HG03103 (cell line): Measurements from ENCODE around the gene NUDT1.
"Not testable (repeated sequence)": the region's sequence is repeated elsewhere in the genome, so short reads cannot be mapped to it uniquely, and the experiment has no call there.

ENCODE experiments used
- ATAC-seq: cut with Tn5 transposase; IDR thresholded peaks from one replicate; pipeline ENCODE4 v1.9.1; 2021; ENCODE audit warnings: low read depth; ENCODE audit not compliant: unreplicated experiment

Gene NUDT1

DNA sequence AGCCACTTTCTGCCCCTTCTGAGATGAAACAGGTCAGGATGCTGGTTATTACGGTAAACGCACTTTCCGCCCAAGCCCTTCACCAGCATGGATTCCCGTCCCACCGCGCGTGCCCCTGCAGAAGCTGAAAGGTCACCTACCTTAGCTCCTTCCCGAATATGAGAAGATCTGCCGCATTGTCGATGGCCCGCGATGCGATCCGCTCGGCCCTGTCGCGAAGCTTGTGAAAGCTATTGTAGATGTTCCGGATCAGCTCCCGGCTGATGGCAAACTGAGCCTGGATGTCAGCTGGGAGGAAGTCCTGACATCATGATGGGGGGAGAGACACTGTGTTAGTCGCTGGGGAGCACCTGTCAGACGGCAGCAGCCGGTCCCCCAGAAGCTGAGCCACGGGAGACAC, 22.1 kb downstream of the NUDT1 start:
- no peak for ATAC-seq

DNA sequence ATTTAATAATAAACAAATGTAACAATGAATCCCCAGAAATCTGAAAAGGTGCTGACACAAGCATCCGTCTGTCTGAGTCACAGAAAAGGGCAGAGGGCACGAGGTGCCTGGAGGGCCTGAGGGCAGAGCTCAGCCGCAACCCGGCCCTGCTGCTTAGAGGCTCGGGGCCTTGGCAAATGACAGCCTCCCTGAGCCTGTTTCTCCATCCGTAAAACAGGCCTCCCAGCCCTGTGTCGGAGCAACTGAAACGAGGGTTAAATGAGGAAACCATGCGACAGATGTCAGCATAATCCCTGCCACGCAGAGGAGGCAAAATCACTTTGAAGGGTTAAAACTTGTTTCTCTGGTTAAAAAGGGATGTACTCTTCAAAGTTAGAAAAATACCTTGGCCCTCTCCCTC, 24.9 kb downstream of the NUDT1 start:
- no peak for ATAC-seq

DNA sequence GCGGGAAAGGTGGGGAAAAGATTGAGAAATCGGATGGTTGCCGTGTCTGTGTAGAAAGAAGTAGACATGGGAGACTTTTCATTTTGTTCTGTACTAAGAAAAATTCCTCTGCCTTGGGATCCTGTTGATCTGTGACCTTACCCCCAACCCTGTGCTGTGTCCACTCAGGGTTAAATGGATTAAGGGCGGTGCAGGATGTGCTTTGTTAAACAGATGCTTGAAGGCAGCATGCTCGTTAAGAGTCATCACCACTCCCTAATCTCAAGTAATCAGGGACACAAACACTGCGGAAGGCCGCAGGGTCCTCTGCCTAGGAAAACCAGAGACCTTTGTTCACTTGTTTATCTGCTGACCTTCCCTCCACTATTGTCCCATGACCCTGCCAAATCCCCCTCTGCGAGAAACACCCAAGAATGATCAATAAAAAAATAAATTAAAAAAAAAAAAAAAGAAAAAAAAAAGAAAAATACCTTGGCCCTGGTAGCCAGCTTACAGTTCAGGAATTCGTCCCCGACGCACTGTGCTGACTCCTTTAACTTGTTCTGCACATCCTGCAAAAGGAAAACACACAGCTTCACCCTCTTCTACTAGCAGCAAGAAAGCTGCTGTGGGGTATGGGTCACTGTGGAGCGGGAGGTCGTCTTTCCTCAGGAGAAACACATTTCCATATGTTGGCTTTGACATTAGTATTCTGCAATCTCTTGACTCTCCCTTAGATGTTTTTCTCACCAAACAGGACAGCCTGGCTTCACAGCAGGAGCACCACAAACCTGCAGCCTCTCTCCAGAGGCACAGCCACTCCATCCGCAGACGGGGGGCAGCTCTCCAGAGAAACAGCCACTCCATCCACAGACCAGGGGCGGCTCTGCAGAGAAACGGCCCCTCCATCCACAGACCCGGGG, 27.3 kb downstream of the NUDT1 start:
- not testable (repeated sequence) for ATAC-seq

DNA sequence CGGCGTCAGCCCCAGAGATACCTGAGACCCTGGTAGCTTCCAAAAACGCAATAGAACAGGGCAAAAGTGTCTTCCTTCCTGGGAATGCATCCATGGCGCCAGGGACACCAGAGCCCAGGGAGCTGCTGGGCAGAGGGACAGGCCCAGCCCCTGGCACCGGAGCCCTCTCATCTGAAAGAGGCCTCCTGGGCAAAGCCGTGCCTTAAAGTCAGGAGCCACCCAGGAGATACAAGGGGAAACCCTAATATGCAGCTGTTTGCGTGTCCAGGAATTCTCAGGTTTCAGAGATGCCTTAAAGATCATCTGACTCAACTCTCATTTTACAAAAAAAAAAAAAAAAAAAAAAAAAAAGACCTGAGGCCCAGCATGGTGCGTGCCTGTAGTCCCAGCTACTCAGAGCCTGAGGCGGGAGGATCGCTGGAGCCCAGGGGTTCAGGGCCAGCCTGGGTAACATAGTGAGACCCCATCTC, 28.0 kb downstream of the NUDT1 start:
- no peak for ATAC-seq

DNA sequence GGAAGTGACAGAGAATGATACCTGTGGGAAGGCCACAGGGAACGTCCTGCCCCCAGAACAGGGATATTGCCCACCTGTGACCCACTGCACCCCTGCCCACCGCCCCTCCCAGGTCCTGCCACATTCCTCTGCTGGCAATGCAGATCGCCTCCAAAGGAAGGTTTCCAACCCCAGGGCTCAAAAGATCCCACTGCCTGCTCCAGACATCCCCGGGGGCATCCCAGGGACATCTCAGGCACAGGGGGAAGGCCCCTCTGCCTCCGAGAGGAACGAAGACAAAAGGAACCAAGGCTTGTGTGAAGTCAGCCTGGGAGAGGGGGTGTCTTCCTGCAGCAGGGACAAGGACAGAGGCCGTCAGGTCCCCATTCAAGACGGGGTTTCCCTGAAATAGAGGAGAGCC, 28.5 kb downstream of the NUDT1 start:
- no peak for ATAC-seq

DNA sequence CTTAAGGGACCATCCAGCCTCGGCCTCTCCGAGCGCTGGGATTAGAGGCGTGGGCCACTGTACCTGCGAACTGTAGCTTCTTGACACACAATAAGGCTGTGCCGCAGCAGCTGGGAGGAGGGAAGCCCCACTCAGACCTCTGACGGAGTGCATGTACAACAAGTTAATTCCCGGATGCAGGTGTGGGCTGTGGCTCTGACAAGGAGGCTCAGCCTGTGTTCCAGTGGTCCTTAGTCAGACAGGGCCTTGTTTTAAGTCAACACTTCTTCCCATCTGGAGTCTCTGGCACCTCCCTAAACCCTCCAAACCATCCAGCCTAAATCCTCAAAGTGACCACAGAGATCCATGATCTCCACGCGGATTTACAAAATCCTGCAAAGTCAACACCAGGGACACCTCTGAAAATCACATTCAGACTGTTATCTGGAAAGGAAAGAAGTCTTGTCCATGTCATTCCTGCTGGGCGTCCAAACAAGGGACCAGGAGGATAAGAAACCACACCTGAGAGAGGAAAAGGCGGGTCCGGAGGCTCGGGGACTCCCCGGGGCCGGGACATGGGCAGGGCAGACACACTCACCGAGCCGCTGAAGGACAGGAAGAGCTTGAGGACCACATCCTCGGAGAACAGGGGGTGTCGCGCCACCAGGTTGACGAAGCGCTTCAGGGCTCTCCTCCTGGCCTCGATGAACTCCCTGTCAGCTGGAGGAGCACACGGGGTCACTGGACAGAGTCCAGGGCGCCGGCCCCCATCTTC, 29.4 kb downstream of the NUDT1 start:
- no peak for ATAC-seq

DNA sequence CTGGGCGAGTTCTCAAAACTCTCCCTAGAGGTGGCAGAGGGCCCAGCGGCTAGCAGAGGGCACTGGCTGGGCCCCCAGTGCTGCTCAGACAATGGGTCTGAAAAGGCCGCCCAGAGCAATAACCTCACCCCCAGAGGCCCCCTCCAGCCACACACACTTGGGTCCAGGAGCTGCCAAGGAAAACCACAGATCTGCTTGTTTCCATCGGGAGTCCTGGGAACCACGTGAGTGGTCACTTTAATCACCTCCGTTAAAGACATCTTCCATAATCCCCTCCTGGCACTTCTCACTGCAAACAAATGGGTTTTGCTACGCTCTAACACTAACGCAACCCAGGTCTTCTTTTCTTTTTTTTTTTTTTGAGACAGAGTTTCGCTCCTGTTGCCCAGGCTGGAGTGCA, 30.0 kb downstream of the NUDT1 start:
- ATAC-seq: no peak

DNA sequence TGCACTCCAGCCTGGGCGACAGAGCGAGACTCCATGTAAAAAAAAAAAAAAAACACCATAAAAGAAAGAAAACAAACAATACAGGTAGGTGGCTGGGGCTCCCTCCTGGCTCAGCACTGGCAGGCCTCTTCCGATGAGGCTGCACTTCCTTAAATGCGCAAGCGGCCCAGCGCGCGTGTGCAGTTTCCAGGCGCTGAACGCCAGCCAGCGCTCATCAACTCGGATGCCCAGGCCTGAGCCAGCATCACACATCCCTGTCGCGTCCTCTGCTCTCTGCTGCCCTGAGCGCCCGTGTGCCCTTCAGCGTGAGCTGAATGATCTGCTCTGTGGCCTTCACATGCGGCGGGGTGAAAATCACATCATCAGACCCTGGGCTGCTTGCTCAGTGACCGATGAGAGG, 31.8 kb downstream of the NUDT1 start:
- no peak for ATAC-seq

DNA sequence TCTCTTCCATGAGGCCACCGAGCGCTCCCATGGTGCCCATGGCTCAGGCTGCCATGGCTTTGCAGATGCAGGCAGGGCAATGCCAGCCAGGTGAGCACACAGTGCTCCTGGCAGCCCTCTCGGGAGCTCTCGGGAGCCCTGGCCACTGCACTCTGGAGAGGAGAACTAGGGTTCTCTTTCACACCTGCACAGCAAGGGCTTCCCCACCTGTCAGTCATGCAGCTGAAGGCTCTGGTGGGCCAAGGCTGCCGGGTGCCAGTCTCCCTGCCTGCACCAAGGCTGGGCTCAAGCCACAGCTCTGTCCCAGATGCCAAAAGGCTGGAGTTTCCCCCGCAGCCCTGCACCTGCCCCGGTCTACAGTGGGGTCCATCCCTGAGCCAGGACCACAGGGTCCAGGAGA, 32.6 kb downstream of the NUDT1 start:
- ATAC-seq: no peak

DNA sequence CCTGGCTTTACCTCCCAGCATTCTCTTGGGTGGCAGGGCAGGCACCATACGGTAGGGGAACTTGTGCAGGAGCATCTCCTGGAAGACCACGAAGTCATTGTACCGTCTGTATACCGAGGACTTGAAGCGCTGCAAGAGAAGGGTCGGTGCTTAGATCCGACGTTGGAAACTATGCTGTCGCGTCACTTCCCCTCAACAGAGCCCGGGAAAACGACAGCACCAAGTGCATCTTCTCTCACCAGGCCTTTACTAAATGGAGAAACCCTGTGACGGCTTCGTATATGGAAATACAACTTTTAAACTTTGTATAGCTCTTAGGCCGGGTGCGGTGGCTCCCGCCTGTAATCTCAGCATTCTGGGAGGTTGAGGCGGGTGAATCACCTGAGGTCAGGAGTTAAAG, 33.1 kb downstream of the NUDT1 start:
- no peak for ATAC-seq

DNA sequence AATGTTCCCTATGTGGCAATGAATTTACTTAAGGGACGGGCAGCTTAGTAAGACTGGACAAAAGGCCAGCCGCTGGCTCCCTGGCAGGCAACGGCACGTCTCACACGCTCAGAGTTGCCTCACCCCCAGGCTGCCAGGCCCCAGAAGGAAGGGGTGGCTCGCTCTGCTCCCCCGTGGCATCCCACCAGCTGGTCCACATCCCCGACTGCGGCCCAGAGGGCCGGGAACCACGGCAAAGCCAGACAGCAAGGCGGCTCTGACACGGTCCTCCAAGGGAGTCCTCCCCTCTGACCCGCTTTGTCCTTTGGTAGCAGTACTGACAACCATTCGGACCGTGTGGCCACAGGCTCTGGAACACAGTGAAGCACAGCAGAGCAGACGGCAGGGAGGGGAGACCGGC, 34.1 kb downstream of the NUDT1 start:
- ATAC-seq: no peak

DNA sequence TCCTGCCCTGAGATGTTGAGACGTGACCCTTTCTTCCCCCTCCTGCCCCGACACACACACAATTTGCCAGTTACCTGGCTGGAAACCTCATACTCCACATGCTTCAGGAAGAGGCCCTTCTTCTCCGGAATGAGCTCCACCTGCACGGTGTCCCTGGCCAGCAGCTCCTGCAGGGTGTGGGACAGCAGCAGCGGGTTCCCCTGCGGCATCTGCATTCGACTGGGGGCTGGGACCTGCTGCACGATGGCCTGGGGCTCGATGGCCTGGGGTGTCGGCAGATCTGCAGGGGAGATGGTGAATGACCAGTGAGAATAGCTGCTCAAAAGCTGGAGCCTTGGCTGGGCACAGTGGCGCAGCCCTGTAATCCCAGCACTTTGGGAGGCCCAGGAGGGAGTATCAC, 36.0 kb downstream of the NUDT1 start:
- ATAC-seq: no peak

DNA sequence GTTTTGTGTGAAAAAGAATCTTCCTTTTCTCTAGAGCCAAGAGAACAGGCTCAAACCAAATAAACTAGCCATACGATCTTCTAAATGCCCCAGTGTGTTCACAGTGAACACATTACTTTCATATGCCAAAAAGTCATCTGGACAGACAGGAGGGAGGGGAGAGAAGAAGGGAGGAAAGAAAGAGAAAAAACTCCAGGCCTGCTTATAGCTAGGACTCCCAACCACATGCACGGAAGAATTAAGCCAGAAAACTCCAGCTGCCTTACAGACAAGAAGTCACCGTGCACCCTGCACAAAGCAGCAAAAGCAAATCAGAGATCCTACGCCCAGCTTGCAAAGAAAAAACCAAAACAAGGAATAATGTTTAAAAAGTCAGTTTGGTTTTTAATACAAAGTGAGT, 37.9 kb downstream of the NUDT1 start:
- ATAC-seq: no peak

DNA sequence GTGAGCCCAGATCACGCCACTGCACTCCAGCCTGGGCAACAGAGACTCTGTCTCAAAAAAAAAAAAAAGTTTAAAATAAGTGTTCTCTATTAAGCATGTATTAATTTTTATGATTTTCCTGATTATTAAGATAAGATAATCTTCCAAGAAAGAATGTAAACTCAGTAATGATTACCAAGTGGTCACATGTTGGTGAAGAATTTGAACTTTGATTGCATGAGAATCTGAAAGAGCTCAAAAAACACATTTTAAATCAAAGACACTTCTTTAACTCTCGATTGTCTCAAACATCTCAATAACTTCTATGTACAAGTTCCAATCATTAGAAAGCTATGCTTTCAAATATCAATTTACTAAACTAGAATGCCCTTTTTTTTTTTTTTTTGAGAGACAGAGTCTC, 38.4 kb downstream of the NUDT1 start:
- no peak for ATAC-seq

DNA sequence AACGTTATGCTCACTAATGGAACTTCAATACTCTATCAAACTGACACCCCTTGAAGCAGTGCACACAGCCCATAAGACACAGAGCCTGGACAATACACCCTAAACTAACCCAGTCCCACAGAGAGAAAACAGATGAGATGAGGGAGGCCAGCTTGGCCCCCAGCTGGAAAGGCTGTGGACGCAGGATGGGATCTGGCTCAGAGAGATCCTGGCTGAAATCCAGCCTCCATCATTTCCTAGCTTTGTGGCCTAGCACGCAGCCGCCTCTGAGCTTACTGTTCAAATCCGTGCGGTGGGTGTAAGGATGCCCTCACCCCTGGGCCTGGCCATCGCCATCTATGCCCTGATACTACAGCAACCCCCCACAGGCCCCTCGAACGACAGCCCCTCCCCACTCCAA, 39.5 kb downstream of the NUDT1 start:
- no peak for ATAC-seq

DNA sequence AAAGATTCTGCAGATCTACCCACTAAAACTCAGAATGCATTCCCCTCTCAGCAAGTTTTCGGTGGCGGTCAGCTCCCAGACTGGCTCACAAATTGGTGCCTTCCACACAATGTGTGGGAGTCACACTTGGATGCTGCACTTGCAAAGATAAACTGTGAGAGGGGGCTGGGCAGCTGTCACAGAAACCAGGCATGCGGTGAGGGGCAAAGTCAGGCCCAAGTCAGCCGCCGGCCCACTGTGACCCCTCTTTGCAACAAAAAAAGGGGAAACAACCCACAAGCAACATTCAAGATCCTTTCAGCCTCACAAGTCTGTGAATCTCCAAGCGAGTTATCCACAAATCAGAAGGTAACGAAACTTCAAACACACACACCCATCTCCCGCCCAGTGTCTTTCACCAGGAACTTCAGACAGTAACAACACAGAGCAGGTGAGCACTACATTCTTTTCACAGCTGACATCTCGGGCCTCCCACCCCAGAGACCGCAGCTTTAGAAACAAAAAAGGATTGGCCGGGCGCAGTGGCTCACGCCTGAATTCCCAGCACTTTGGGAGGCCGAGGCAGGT, 40.2 kb downstream of the NUDT1 start:
- ATAC-seq: no peak

DNA sequence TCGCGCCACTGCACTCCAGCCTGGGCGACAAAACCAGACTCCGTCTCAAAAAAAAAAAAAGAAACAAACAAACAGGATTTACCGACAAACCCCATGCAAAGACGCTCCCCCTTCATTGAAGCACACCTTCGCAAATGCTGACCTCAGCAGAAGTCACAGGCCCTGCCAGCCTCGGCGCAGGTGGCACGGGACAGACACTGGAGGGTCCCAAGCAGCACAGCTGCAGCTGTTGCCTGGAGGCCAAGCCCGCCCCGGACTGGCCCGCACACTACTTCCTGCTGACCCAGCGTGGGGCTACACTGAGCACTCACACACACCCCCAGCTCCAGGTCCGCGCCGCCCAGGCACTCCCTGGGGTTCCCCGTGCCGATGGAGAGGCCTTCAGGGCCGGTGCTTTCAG, 41.0 kb downstream of the NUDT1 start:
- no peak for ATAC-seq

DNA sequence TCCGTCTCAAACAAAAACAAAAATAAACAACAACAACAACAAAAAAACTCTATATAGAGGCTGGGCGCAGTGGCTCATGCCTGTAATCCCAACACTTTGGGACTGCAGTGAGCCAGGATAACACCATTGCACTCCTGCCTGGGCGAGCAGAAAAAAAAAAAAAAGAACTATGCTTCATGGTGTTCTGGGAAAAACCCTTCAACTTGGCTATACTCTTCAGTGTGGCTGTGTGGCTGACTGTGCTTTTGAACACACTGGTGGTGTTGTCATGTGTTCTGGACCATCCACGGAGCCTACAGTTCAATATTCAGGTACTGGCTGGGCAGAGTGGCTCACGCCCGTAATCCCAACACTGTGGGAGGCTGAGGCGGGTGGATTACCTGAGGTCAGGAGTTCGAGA, 45.7 kb downstream of the NUDT1 start:
- no peak for ATAC-seq

DNA sequence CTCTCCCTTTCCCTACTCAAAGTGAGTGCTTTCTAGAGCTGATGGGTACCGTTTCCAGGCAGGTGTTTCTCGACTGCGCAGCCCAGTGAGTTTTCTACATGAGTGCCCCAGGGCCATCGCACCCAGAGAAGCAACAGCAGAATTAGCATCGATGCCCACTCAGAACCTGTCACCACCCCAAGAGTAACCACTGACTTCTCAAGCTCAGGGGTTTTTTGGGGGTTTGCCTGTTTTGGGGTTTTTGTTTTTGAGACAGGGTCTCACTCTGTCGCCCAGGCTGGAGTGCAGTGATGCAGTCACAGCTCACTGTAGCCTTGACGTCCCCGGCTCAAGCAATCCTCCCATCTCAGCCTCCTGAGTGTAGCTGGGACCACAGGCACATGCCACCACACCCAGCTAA, 46.5 kb downstream of the NUDT1 start:
- no peak for ATAC-seq

DNA sequence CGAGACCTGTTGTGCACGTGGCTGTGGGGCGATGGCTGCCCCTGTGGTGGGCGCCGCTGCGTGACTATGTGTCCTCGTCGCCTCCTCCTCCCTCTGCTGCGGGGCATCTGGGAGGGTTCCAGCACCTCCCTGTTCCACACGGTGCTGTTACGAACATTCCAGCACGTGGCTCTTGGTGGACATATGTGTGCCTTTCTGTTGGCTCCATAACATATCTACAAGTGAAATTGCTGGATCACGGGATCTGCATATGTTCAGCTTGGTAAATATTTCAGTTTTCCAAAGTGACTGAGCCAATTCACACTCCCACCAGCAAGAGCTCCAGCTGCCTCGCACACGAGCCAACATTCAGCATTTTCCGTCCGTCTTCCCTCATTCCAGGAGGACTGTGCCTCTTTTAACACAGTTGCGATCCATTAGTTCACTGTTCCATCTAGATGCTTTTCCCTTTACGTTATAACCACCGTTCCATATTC, 47.1 kb downstream of the NUDT1 start:
- no peak for ATAC-seq

DNA sequence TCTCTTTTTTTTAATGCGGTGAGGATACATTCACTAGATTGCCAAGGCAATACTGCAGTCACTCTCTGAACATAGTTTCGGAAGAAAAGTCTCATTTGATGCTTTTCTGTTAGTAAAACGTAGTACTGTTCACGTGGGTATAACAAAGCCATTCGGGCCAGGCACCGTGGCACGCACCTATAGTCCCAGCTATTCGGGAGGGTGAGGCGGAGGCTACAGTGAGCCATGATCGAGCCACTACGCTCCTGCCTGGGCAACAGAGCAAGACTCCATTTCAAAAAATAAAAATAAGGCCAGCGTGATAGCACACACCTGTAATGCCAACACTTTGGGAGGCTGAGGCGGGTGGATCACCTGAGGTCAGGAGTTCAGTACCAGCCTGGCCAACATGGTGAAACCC, 47.6 kb downstream of the NUDT1 start:
- no peak for ATAC-seq
